IMR-90 (cell line): ENCODE results near the gene RNF217.

Experiments
- POLR2A ChIP-seq: IDR thresholded peaks from 2 replicates; pipeline ENCODE4 v1.6.1; 2012; ENCODE audit warnings: mild to moderate bottlenecking, low read depth, low read length
- TF ChIP-seq, protein P1 (sequence below): conservative IDR thresholded peaks from 2 replicates; pipeline ENCODE4 v1.5.1; 2012; ENCODE audit warnings: mild to moderate bottlenecking, low read depth, low read length, improper control_type of control experiment

DNA sequence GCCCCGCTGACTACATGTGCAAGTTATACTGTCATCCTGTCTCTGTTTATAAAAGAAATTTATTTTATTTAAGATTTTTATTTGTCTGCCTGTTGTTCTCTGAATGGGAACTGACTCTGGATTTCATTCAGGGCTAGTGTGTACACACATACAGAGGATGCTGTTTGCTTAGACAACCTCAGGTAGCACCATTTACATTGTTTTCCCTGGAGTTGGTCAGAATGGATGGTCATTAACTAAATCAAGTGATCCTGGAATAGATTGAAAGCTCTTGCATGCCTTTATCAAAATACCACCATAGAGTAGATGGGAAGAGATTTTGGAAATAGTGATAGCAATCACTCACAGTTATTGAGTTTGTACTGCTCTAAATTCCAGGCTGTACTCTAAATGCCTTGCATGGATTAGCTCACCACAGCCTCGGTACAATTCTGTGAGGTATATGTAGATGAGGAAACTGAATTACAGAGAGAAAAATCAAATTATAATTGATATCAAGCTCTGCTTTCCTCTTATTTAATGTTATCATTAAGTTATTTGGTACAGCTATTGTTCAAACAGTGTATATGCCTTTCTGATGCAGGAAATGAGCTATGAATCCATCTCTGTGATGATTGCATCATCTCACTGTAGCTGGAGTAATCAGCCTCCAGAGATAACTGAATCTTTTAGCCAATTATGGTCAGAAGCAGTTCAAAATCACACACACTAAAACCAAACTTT is 51.9 kb downstream of the RNF217 start:
- TF ChIP-seq POLR2A, result no peak
- TF ChIP-seq, protein P1, sequence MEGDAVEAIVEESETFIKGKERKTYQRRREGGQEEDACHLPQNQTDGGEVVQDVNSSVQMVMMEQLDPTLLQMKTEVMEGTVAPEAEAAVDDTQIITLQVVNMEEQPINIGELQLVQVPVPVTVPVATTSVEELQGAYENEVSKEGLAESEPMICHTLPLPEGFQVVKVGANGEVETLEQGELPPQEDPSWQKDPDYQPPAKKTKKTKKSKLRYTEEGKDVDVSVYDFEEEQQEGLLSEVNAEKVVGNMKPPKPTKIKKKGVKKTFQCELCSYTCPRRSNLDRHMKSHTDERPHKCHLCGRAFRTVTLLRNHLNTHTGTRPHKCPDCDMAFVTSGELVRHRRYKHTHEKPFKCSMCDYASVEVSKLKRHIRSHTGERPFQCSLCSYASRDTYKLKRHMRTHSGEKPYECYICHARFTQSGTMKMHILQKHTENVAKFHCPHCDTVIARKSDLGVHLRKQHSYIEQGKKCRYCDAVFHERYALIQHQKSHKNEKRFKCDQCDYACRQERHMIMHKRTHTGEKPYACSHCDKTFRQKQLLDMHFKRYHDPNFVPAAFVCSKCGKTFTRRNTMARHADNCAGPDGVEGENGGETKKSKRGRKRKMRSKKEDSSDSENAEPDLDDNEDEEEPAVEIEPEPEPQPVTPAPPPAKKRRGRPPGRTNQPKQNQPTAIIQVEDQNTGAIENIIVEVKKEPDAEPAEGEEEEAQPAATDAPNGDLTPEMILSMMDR, result no peak
